Measurements from ENCODE around the gene PDZRN3.

- TF ChIP-seq, protein P1, sequence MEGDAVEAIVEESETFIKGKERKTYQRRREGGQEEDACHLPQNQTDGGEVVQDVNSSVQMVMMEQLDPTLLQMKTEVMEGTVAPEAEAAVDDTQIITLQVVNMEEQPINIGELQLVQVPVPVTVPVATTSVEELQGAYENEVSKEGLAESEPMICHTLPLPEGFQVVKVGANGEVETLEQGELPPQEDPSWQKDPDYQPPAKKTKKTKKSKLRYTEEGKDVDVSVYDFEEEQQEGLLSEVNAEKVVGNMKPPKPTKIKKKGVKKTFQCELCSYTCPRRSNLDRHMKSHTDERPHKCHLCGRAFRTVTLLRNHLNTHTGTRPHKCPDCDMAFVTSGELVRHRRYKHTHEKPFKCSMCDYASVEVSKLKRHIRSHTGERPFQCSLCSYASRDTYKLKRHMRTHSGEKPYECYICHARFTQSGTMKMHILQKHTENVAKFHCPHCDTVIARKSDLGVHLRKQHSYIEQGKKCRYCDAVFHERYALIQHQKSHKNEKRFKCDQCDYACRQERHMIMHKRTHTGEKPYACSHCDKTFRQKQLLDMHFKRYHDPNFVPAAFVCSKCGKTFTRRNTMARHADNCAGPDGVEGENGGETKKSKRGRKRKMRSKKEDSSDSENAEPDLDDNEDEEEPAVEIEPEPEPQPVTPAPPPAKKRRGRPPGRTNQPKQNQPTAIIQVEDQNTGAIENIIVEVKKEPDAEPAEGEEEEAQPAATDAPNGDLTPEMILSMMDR (conservative IDR thresholded peaks at IDR 0.05 in 1 of 2, IDR thresholded peaks at IDR 0.05 in 1 of 2; ENCODE audit: extremely low read depth in 1 of 2, insufficient read depth in 1 of 2, low read depth in 1 of 2, low read length in 2 of 2): no peak
- no peak for TF ChIP-seq EZH2 (IDR thresholded peaks at IDR 0.05; ENCODE audit: borderline replicate concordance, low read length)
These were observed 218.9 kb downstream of the PDZRN3 start for GRCh38 chr3:73405853-73406252.

Data from mammary epithelial cell (primary cell).